Measurements from ENCODE around the gene SPACA6.

The SPACA6 gene

DNA sequence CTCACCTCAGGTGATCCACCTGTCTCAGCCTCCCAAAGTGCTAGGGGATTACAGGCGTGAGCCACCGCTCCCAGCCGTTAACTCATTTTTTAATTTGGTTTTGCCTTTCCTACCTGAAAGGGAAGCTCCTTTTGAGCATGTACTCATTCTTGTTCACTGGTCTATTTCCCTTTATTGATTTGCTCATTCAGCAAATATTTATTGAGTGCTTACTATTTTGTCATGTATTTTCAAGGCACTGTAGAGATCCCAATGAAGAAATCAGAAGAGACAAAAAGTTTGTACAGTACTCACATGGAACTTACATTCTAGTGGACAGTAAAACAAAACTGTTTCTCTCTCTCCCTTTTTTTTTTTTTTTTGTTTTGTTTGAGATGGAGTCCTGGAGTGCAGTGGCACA is 13.8 kb downstream of the SPACA6 start:
- DNase-seq, result no peak
- H3K4me1 Mint-ChIP-seq (ENCODE audit: low read depth), result peaks cover 34% of the 10 kb centered on the region
- H3K36me3 Mint-ChIP-seq (ENCODE audit: low read depth), result peaks cover 30% of the 10 kb centered on the region
- no peak overlapping the region for H3K4me3 Mint-ChIP-seq
- no peak overlapping the region for H3K27ac Mint-ChIP-seq
- H3K9me3 Mint-ChIP-seq, result no peaks in the 10 kb centered on the region
- H3K27me3 Mint-ChIP-seq, result peaks cover 11% of the 10 kb centered on the region

DNA sequence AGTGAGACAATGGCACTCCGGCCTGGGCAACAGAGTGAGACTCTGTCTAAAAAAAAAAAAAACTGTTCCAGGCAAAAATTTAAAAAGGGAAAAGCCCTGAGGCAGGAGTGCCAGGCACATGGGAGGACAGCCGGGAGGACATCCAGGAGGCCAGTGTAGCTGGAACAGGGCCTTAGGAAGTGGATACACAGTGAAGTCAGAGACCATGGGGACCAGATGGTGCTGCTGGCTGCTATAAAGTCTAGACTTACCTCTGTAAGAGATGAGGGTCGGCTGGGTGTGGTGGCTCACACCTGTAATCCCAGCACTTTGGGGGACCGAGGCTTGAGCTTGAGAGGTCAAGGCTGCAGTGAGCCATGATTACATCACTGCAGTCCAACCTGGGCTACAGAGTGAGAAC is 15.7 kb downstream of the SPACA6 start:
- no peak overlapping the region for H3K27ac Mint-ChIP-seq
- H3K9me3 Mint-ChIP-seq, result no peaks in the 10 kb centered on the region
- DNase-seq, result no peak
- H3K27me3 Mint-ChIP-seq, result no peaks in the 10 kb centered on the region
- H3K4me3 Mint-ChIP-seq, result no peak overlapping the region
- peaks cover 19% of the 10 kb centered on the region for H3K4me1 Mint-ChIP-seq (ENCODE audit: low read depth)
- H3K36me3 Mint-ChIP-seq (ENCODE audit: low read depth), result peaks cover 30% of the 10 kb centered on the region

DNA sequence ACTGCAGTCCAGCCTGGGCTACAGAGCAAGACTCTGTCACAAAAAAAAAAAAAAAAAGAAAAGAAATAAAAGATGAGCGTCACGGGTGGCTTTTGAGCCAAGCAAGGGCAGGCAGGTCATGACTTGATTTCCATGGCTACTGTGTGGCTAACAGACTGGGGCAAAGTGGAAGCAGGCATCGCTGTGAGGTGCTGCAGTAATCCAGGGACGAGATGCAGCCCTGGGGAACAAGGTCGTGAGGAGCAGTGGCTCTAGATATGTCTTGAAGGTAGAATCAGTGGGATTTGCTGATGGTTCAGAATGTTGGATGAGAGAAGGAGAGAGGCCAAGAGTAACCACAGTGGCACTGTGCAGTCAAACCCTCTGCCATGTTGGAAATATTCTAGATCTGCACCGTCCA is 16.4 kb downstream of the SPACA6 start:
- no peaks in the 10 kb centered on the region for H3K27me3 Mint-ChIP-seq
- peaks cover 17% of the 10 kb centered on the region for H3K4me1 Mint-ChIP-seq (ENCODE audit: low read depth)
- H3K36me3 Mint-ChIP-seq (ENCODE audit: low read depth), result peaks cover 25% of the 10 kb centered on the region
- H3K27ac Mint-ChIP-seq, result no peak overlapping the region
- DNase-seq, result no peak
- H3K4me3 Mint-ChIP-seq, result no peak overlapping the region
- no peaks in the 10 kb centered on the region for H3K9me3 Mint-ChIP-seq

DNA sequence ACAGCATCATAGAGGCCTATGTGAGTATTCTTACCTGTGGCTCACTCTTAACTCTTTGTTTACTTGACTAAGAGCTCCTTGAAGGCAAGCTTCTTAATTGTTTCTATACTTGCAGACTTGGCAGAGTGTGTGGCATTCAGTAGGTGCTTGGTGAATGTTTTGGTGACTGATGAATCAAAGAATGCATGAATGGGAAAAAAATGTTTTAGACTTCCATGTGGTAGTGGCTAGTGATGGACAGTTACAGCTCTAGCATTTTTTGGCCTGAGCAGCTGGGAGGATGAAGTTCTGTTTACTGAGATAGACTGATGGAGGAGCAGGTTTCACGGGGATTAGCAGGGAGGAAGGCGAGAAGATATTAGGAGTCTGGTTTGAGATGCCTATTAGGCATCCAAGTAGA is 17.0 kb downstream of the SPACA6 start:
- Mint-ChIP-seq H3K27me3 (no peaks in the 10 kb centered on the region), H3K4me3 (no peak overlapping the region)
- DNase-seq, result no peak

DNA sequence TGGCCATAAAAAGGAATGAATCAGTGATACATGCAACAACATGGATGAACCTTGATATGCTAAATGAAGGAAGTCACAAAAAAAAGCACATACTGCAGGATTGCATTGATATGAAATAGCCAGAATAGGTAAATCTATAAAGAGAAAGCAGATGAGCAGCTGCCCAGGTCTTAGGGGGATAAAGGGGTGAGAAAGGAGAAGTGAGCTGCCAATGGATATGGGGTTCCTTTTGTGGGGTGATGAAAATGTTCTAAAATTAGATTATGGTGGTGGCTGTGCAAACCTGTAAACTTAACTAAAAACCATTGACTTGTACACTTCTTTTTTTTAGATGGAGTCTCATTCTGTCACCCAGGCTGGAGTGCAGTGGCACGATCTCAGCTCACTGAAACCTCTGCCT is 18.6 kb downstream of the SPACA6 start:
- Mint-ChIP-seq H3K27ac (no peak overlapping the region), H3K4me1 (ENCODE audit: low read depth) (peaks cover 2% of the 10 kb centered on the region), H3K36me3 (ENCODE audit: low read depth) (peaks cover 8% of the 10 kb centered on the region), H3K9me3 (no peaks in the 10 kb centered on the region), H3K4me3 (no peak overlapping the region), H3K27me3 (peaks cover 4% of the 10 kb centered on the region)
- no peak for DNase-seq

More for the DNA sequence above, 17.0 kb downstream of the SPACA6 start:
- peaks cover 21% of the 10 kb centered on the region for H3K36me3 Mint-ChIP-seq (ENCODE audit: low read depth)
- H3K27ac Mint-ChIP-seq, result no peak overlapping the region
- H3K4me1 Mint-ChIP-seq (ENCODE audit: low read depth), result peaks cover 12% of the 10 kb centered on the region
- H3K9me3 Mint-ChIP-seq, result no peaks in the 10 kb centered on the region

DNA sequence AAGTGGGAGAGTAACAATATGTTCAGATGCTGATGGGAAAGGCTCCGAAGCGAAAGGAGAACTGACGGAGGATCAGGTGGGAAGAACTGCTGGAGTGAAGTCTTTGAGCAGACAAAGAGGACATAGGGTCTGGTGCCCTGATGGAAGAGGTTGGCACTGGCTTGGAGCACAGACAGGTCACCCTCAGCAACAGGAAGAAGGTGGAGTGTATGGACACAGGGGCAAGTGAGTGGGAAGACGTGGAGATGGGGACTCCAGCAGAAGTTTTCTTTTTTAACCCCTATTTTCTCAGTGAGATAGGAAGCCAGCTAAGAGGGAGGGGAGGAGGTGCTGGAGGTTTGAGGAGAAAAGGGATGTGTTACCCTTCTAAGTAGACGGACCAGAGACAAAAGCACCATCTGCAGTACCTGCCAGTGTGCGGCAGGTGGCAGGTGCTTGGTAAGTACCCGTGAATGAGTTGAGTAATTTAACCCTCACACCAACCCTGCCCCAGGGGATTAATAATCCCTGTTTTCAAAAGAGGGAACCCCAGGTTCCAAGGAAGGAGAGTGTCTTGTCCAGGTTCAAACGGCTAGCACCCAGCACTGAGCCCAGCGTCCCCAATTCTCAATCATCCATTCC is 19.4 kb downstream of the SPACA6 start:
- Mint-ChIP-seq H3K27ac (no peak overlapping the region), H3K27me3 (peaks cover 12% of the 10 kb centered on the region), H3K4me1 (ENCODE audit: low read depth) (peaks cover 2% of the 10 kb centered on the region)

DNA sequence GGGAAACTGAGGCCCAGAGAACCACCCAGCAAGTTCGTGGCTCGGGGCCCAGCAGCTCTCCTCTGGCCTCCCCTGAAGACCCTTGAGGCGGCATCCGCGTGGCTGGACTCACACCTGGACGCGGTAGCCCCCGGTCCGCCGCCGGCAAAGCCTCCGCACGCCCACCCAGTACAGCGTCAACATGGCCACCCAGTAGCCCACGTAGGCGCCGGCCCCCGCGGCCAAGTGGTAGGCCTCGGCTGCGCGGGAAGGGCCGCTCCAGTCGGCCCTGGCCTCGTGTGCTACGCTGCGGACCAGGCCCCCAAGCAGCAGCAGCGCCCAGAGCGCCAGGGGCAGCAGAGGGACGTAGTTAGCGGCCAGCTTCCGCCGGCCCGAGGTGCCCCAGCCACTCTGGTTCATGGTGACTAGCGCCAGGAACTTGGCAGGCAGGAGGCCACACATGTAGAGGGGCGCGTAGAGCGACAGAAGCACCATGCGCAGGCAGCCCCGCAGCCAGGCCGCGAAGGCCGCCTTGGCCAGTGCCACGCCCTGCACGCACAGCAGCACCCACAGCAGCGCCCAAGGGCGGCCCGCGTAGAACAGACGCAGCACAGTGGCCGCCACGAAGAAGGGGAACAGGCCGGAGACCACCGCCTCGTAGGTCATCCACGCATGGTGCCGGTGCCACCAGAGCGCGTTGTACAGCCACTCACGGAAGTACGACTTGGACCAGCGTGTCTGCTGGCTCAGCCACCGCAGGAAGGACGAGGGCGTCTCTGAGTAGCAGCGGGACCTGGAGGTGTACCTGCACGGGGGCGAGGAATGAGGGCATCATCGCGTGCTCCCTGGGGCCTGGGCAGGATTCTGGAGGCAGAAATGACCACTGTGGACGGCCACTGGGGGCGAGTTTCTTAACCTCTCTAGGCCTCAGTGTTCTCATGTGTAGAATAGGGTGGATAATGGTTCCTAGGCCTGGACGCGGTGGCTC is 20.5 kb downstream of the SPACA6 start:
- Mint-ChIP-seq H3K27me3 (peaks cover 20% of the 10 kb centered on the region), H3K27ac (no peak overlapping the region), H3K9me3 (no peaks in the 10 kb centered on the region), H3K4me3 (no peak overlapping the region), H3K4me1 (ENCODE audit: low read depth) (peaks cover 2% of the 10 kb centered on the region), H3K36me3 (ENCODE audit: low read depth) (no peaks in the 10 kb centered on the region)
- DNase-seq, result no peak

More for the DNA sequence above, 19.4 kb downstream of the SPACA6 start:
- Mint-ChIP-seq H3K4me3 (no peak overlapping the region), H3K9me3 (no peaks in the 10 kb centered on the region), H3K36me3 (ENCODE audit: low read depth) (peaks cover under 1% of the 10 kb centered on the region)
- DNase-seq, result no peak

DNA sequence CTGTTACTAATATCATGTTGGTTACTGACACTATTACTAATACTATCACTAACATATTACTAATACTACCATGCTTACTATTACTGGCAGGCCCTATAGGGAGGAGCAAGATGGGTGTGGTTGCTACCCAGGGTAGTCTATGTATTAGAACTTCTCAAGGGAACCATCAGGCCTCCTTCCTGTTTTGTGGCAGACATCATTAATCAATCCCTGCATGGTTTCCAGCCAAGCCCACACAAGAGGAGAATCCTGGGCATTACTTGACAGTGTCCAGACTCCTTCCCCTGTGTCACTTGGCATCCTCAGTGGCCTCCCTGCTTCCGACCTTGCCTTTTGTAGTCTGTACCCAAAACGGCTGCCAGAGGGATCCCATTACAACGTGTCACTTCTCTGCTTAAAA is 21.7 kb downstream of the SPACA6 start:
- Mint-ChIP-seq H3K27ac (no peak overlapping the region), H3K27me3 (peaks cover 28% of the 10 kb centered on the region), H3K4me1 (ENCODE audit: low read depth) (peaks cover 6% of the 10 kb centered on the region), H3K36me3 (ENCODE audit: low read depth) (no peaks in the 10 kb centered on the region), H3K4me3 (no peak overlapping the region), H3K9me3 (no peaks in the 10 kb centered on the region)
- DNase-seq, result no peak

DNA sequence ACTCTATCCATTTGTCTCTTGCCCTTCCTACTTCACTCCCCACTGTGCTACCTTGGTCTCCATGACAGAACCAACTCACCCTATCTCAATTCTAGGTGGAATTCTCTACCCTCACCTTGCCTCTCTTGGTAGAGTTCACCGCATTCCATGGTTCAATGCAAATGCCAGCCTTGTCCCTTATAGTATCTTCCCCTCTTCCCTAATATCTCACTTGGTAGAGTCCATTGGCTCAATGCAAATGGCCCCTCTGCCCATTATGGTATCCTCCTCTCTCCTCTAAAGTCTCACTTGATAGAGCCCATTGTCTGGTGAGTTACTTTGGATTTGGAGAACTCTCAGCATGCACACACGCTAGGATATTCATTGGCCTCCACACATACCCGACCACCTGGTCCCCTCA is 22.7 kb downstream of the SPACA6 start:
- Mint-ChIP-seq H3K9me3 (no peaks in the 10 kb centered on the region), H3K27ac (no peak overlapping the region), H3K4me3 (no peak overlapping the region), H3K27me3 (peaks cover 38% of the 10 kb centered on the region), H3K36me3 (ENCODE audit: low read depth) (no peaks in the 10 kb centered on the region), H3K4me1 (ENCODE audit: low read depth) (peaks cover 6% of the 10 kb centered on the region)
- DNase-seq, result no peak

DNA sequence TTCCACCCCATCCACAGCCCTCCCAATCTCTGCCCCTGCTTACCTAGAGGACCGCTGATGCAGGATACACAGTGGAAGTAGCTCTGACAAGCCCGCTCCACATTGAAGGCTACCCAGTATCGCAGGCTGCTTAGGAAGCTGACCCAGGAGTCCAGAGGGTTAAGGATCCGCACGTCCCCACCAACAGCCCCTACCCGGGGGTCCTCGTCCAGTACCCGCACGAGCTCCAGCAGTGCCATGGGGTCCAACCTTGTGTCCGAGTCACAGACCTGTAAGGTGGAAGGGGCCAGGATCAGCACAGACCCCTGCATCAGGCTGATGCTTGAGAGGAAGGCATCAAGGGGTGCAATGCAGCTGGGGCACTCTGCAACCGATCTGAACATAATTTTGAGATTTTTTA is 23.8 kb downstream of the SPACA6 start:
- Mint-ChIP-seq H3K36me3 (ENCODE audit: low read depth) (no peaks in the 10 kb centered on the region), H3K27me3 (peaks cover 41% of the 10 kb centered on the region), H3K4me3 (no peak overlapping the region), H3K4me1 (ENCODE audit: low read depth) (peaks cover 5% of the 10 kb centered on the region), H3K27ac (no peak overlapping the region), H3K9me3 (no peaks in the 10 kb centered on the region)
- no peak for DNase-seq

DNA sequence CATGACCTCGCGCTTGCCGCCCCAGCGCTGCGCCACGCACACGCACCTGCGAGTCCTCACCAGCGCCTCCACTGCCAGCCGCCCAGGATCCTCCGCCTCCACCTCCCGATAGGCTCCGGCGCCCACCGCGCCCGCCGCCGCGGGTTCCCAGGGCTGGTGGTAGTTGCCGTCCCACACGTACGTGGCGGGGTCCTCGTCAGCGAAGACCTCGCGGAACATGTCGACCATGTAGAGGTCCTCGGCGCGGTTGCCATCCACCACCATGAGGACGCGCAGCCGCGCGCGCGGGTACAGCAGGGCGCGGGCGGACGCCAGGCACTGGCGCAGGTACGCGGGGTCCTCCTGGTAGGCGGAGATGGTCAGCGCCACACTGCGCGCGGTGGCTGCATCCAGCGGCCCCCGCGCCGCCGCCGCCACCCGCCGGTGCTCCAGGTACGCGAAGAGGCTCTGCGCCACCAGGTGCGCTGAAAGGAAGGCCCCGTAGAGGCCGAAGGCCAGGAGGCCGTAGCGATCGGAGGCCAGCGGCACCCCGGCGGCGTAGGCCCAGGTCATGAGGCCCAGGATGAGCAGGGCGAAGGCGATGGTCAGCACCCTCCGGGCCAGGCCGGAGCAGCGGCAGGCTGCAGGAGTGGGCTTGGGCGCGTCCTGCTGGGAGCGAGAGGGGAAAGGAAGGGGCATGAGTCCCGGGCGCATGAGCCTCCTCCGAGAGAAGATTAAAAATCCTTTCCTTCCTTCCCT is 26.3 kb downstream of the SPACA6 start:
- no peaks in the 10 kb centered on the region for H3K36me3 Mint-ChIP-seq (ENCODE audit: low read depth)
- H3K27me3 Mint-ChIP-seq, result peaks cover 49% of the 10 kb centered on the region
- no peak overlapping the region for H3K27ac Mint-ChIP-seq
- peaks cover 5% of the 10 kb centered on the region for H3K4me1 Mint-ChIP-seq (ENCODE audit: low read depth)
- no peaks in the 10 kb centered on the region for H3K9me3 Mint-ChIP-seq
- DNase-seq, result no peak
- H3K4me3 Mint-ChIP-seq, result no peak overlapping the region

DNA sequence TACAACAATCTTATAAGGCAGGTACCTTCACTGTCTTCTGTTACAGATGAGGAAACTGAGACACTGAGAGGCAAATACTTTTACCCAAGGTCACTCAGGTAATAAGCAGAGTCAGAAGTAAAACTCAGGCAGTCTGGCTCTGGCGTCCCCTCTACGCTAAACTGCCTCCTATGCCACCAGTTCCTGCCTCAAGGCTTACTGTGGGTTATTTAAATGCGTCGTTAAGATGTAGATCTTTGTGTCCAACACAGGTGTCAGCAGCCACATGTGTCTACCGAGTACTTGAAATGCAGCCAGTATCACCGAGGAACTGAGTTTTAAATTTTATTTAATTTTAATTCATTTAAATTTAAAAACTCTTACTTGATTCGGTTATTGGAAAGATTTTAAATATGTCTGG is 28.8 kb downstream of the SPACA6 start:
- no peak for DNase-seq
- no peak overlapping the region for H3K4me3 Mint-ChIP-seq
- H3K36me3 Mint-ChIP-seq (ENCODE audit: low read depth), result no peaks in the 10 kb centered on the region
- no peak overlapping the region for H3K27ac Mint-ChIP-seq
- peaks cover 57% of the 10 kb centered on the region for H3K27me3 Mint-ChIP-seq
- H3K4me1 Mint-ChIP-seq (ENCODE audit: low read depth), result peaks cover 5% of the 10 kb centered on the region
- no peaks in the 10 kb centered on the region for H3K9me3 Mint-ChIP-seq

DNA sequence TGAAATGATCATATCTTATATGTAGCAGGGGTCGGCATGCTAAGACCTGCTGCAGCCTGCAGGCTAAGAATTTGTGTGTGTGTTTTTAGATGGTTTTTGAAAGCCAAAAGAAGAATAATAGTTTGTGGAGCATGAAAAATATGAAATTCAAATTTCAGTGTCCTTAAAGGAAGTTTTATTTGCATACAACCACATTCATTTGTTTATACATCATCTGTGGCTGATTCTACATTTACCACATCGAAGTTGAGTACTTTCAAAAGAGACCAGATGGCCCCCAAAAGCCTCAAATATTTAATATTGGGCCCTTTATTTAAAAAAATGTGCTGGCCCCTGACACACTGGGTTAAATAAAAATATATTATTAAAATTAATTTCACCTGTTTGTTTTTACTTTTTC is 29.4 kb downstream of the SPACA6 start:
- Mint-ChIP-seq H3K27ac (no peak overlapping the region), H3K4me3 (no peak overlapping the region), H3K36me3 (ENCODE audit: low read depth) (no peaks in the 10 kb centered on the region), H3K4me1 (ENCODE audit: low read depth) (peaks cover 5% of the 10 kb centered on the region), H3K27me3 (peaks cover 58% of the 10 kb centered on the region), H3K9me3 (no peaks in the 10 kb centered on the region)
- no peak for DNase-seq

DNA sequence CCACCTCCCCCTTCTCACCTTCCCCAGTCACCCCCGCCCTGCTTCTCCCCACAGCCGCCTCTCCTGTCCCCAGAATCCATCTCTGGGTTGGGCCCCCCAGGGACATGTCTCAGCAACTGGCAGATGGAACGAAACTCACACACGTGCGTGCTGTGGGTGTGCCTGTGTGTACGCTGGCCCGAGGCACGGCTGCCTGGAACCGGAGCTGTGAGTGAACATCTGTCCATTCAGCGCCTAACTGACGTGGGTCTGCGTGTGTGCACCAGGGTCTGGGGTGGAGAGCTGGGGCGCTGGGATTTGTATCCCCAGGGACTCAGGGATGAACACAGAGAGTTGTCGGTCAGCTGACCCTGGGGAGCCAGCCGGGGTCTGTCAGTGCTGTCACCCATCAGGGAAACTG is 31.4 kb downstream of the SPACA6 start:
- Mint-ChIP-seq H3K27ac (no peak overlapping the region), H3K27me3 (peaks cover 53% of the 10 kb centered on the region), H3K9me3 (peaks cover 3% of the 10 kb centered on the region), H3K4me3 (no peak overlapping the region), H3K36me3 (ENCODE audit: low read depth) (no peaks in the 10 kb centered on the region), H3K4me1 (ENCODE audit: low read depth) (peaks cover 2% of the 10 kb centered on the region)
- DNase-seq, result no peak

DNA sequence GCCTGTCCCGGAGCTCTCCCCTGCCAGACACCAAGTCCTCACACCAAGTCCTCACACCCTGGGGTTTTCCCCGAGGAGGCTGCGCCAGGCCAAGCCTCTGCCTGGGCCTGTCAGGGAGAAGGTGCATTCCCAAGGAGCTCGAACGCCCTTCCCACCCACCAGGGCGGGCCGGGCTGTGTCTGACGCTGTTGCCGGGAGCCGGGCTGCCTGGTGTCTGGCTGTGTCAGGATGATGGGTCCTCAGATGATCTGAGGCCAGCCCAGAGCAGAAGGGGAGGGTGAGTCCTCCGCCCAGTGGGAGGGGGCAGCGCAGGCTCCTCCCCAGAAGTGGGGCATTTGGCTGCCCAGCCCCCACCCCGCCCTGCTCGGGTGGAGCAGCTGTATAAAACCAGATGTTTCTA is 32.9 kb downstream of the SPACA6 start:
- Mint-ChIP-seq H3K27ac (no peak overlapping the region), H3K4me3 (no peak overlapping the region), H3K27me3 (peaks cover 41% of the 10 kb centered on the region), H3K9me3 (peaks cover 9% of the 10 kb centered on the region), H3K4me1 (ENCODE audit: low read depth) (peaks cover 2% of the 10 kb centered on the region), H3K36me3 (ENCODE audit: low read depth) (no peaks in the 10 kb centered on the region)
- DNase-seq, result no peak
